ENCODE measurements around the gene COG5.

- TF ChIP-seq CTCF (IDR thresholded peaks at IDR 0.05) (no peak), POLR2A (IDR thresholded peaks at IDR 0.05) (no peak)
Observed at GRCh38 chr7:107606303-107606702, 42.6 kb upstream of the COG5 start.
